Ovary (tissue), 9 donors: Measurements from ENCODE around the gene FOXRED2. TPM values are rescaled to one million over a fixed set of nuclear protein-coding genes. Genes with fewer than 3 reads are reported as not detected.
"Not testable (repeated sequence)": the region's sequence is repeated elsewhere in the genome, so short reads cannot be mapped to it uniquely, and the experiment has no call there.

Source experiments
- DNase-seq, 5 donors: peaks; one replicate each; pipeline ENCODE4 v3.0.0-alpha.2; 2019 to 2020
- H3K27ac ChIP-seq, 2 donors: fragments of 200-600 bp; one replicate each; pipeline versions ENCODE4 v1.5.1 to v1.8.0; 2019 to 2022
- H3K27me3 ChIP-seq: fragments of 200-600 bp; one replicate; pipeline ENCODE4 v1.8.0; 2022
- H3K36me3 ChIP-seq: fragments of 200-600 bp; sonication (generic); one replicate; pipeline ENCODE4 v1.5.1; 2019
- H3K4me1 ChIP-seq: one replicate; pipeline ENCODE4 v1.8.1; 2013; ENCODE audit warnings: mild to moderate bottlenecking, moderate library complexity; ENCODE audit not compliant: insufficient read depth
- H3K4me3 ChIP-seq: fragments of 200-600 bp; sonication (generic); one replicate; pipeline ENCODE4 v1.5.1; 2017
- H3K9me3 ChIP-seq, 2 donors: fragments of 200-600 bp in 1 of 2; sonication (generic) in 1 of 2; one replicate each; pipeline versions ENCODE4 v1.5.1 to v1.8.1; 2013 to 2019; ENCODE audit warnings: mild to moderate bottlenecking in 1 of 2, moderate library complexity in 1 of 2
- CTCF ChIP-seq, 3 donors: fragments of 450-650 bp in 2 of 3; fragments of 200-600 bp in 1 of 3; IDR thresholded peaks; one replicate each; pipeline versions ENCODE4 v1.5.1 to v1.8.0; 2016 to 2022; ENCODE audit warnings: antibody characterized with exemption in 3 of 3, mild to moderate bottlenecking in 1 of 3
- EP300 ChIP-seq: sonication (generic); formaldehyde crosslinking; IDR thresholded peaks from one replicate; pipeline ENCODE4 v1.6.1; 2017; ENCODE audit warnings: antibody characterized with exemption
- POLR2A ChIP-seq: fragments of 450-650 bp; IDR thresholded peaks from one replicate; pipeline ENCODE4 v1.6.1; 2017; ENCODE audit warnings: antibody characterized with exemption, mild to moderate bottlenecking, moderate library complexity
- WGBS, 3 donors: extraction: QIAGEN DNeasy Blood & Tissue Kit in 1 of 3; methylation state at CpG; one replicate each; pipeline versions ENCODE4 v1.1.5 to v1.1.7; 2013 to 2017; 5-methylcytosine and 5-hydroxymethylcytosine counted together
- intact Hi-C, 4 donors: fragments of 100-400 bp; cut with DNase I; formaldehyde crosslinking; loops; one replicate each; pipeline versions ENCODE4 v1.11.0 to v1.15.1; 2022 to 2023
- polyA plus RNA-seq, 2 donors: library from polyadenylated mRNA; stranded (reverse); fragments of 200-250 nt in 1 of 2; fragments of 350-450 nt in 1 of 2; fragmentation: Illumina TruSeq in 1 of 2; extraction: RNeasy Lipid Tissue Mini Kit (QIAGEN cat#74804) in 1 of 2; gene quantifications; one replicate each; pipeline ENCODE4 v1.2.3, GENCODE V29; 2013 to 2014
- total RNA-seq, 7 donors: library from RNA; depleted of rRNA in 2 of 7; stranded (reverse); fragments of >200 nt in 2 of 7; fragmentation: NEBNext Ultra II Directional in 3 of 7; extraction: Animal tissue kit (Norgen Biotek cat#: 25700) in 3 of 7; gene quantifications; one replicate each; pipeline versions ENCODE4 v1.1.0 to v1.2.4, GENCODE V29; 2016 to 2023
- donor health status: DM: no; HTN: no; CAD: no; lungs with moderate emphysema.
- donor health status: DM: no; HTN: no; CAD: no.
- donor health status: Bipolar disorder and iron deficiency.
- donor health status: DM: yes; HTN: yes; CAD: no.
- donor health status: DM: no; HTN: no; CAD: no.
- donor health status: DM: yes; HTN: yes; CAD: no.

Gene FOXRED2
- total and polyA plus RNA-seq, 9 donors: 6.9 to 30.7 (median 23.1) TPM

- no peak for TF ChIP-seq CTCF (IDR thresholded peaks at IDR 0.05)
- TF ChIP-seq EP300: no peak
- TF ChIP-seq POLR2A: no peak
- Histone ChIP-seq H3K36me3 (no peaks in the 10 kb centered on the region), H3K9me3 (no peaks in the 10 kb centered on the region), H3K4me1 (no peaks in the 10 kb centered on the region), H3K27me3 (no peaks in the 10 kb centered on the region), H3K4me3 (no peak overlapping the region), H3K27ac (no peak overlapping the region)
- no peak for DNase-seq
- WGBS, 3 donors: 23 to 44% (median 33%) methylated on average over 6 to 7 of the region's 7 CpGs
- intact Hi-C loops: no loop called here
Observed at GRCh38 chr22:36536717-36537116, 29.9 kb upstream of the FOXRED2 start.

GRCh38 chr22:36533320-36533719 lies 26.5 kb upstream of the FOXRED2 start:
- intact Hi-C loops, H3K4me1 ChIP-seq, H3K4me3 ChIP-seq, H3K27me3 ChIP-seq, H3K27ac ChIP-seq, H3K9me3 ChIP-seq, H3K36me3 ChIP-seq, DNase-seq: not testable (repeated sequence)
- 74 to 88% (median 81%) methylated on average over 4 of the region's 4 CpGs for WGBS, 3 donors

- H3K4me3 ChIP-seq: no peak overlapping the region
- TF ChIP-seq CTCF (IDR thresholded peaks at IDR 0.05) (no peak), EP300 (no peak), POLR2A (no peak)
- no peaks in the 10 kb centered on the region for H3K27me3 ChIP-seq
- no peaks in the 10 kb centered on the region for H3K36me3 ChIP-seq
- DNase-seq: no peak
- no peaks in the 10 kb centered on the region for H3K9me3 ChIP-seq
- intact Hi-C loops: no loop called here
- no peaks in the 10 kb centered on the region for H3K4me1 ChIP-seq
- 63 to 90% (median 81%) methylated on average over 2 of the region's 2 CpGs for WGBS, 3 donors
- no peak overlapping the region for H3K27ac ChIP-seq
Observed at GRCh38 chr22:36532466-36532865, 25.6 kb upstream of the FOXRED2 start.

- H3K4me1 ChIP-seq: no peaks in the 10 kb centered on the region
- WGBS, 3 donors: 0% methylated on average over 82 of the region's 82 CpGs
- no peaks in the 10 kb centered on the region for H3K27me3 ChIP-seq
- H3K27ac ChIP-seq: peak within 1 kb of the TSS; percentile 59 to 93
- peak within 1 kb of the TSS; percentile 88 for H3K4me3 ChIP-seq
- intact Hi-C loops: no loop called here
- TF ChIP-seq POLR2A: peak; percentile 79
- peak; percentile 31 for TF ChIP-seq EP300
- TF ChIP-seq CTCF (IDR thresholded peaks at IDR 0.05): peak in 1 of 3 donors; percentile 11
- peak; percentile 97 to 99 (median 98) for DNase-seq
- H3K9me3 ChIP-seq: no peaks in the 10 kb centered on the region
- no peaks in the 10 kb centered on the region for H3K36me3 ChIP-seq
Observed at GRCh38 chr22:36528795-36529751, 22.2 kb upstream of the FOXRED2 start, which contains the start of gene EIF3D. TSS of gene EIF3D (minus strand) at chr22:36529166. CDS start at chr22:36526121, 3,045 bp downstream.

GRCh38 chr22:36528341-36528740 lies 21.5 kb upstream of the FOXRED2 start:
- no peaks in the 10 kb centered on the region for H3K36me3 ChIP-seq
- H3K27ac ChIP-seq: peak overlapping the region; percentile 59 to 93
- intact Hi-C loops: no loop called here
- H3K4me1 ChIP-seq: no peaks in the 10 kb centered on the region
- 2 to 3% (median 2%) methylated on average over 8 of the region's 8 CpGs for WGBS, 3 donors
- H3K27me3 ChIP-seq: no peaks in the 10 kb centered on the region
- TF ChIP-seq CTCF (IDR thresholded peaks at IDR 0.05) (no peak), POLR2A (no peak), EP300 (no peak)
- peak in 1 of 5 donors; percentile 30 for DNase-seq
- no peaks in the 10 kb centered on the region for H3K9me3 ChIP-seq
- H3K4me3 ChIP-seq: peak overlapping the region; percentile 88
